ENCODE results near the gene TLE6. TPM values are rescaled to one million over a fixed set of nuclear protein-coding genes. Genes with fewer than 3 reads are reported as not detected.
A peak's percentile ranks its signal among the peaks of the same experiment; 100 is the strongest.

TLE6 gene
- total and polyA plus RNA-seq, 2 of the 13 experiments (the other 11 are each of a cell fraction or from before 2014, with no cell fraction given) = 0.24 to 5.5 TPM

DNA sequence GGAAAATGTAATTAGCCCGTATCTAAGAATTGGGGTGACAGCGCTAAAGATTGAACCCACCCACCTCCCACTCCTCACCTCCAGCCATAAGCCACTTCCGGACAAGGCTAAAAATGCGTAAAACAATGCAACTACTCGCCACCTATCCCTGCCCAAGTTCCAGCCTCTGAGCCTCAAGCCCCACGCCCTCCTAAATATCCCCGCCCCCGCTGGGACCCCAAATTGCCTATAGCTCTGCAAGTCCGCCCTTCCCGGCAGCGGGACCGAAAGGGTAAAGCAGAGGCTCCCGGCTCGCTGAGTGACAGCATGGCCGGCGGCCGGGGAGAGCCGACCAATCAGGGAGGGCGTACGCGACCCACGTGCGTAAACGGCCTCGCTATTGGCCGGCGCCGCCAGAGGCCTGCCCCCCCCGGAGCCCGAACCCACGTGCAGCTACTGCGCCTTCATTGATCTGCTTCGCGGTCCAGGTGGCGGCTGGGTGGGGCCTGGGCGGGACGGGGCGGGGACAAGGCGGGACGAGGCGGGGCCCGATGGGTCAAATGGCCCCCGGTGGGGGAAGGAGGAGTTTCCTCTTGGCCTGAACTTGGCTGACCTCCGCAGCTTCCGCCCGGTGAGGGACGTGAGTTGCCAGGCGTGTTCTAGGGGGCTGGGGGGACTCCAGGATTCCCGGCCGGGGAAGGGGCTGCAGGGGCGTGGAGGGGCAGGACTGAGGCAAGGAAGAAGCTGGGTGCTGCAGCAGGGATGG, at the start of gene TLE6 (continued):
- TF ChIP-seq ADNP (CRISPR knock-in tag; IDR thresholded peaks at IDR 0.05) (no peak), NFIB (CRISPR knock-in tag; IDR thresholded peaks at IDR 0.05; ENCODE audit: borderline replicate concordance) (no peak), ZNF256 (CRISPR knock-in tag; conservative IDR thresholded peaks at IDR 0.05) (no peak), MAZ (IDR thresholded peaks at IDR 0.05; ENCODE audit: borderline replicate concordance, low read depth, low read length) (peak; percentile 90), MAZ (CRISPR knock-in tag; IDR thresholded peaks at IDR 0.05; ENCODE audit: low read depth) (peak; percentile 87), RBM39 (IDR thresholded peaks at IDR 0.05; ENCODE audit: low read depth, low read length, poor library complexity, severe bottlenecking) (no peak), ESRRA (CRISPR knock-in tag; IDR thresholded peaks at IDR 0.05; ENCODE audit: low read depth) (peak; percentile 55; the same call in 1 of the 2 replicates), HDAC6 (IDR thresholded peaks at IDR 0.05; ENCODE audit: low read depth, low read length) (no peak), AHR (CRISPR knock-in tag; IDR thresholded peaks at IDR 0.05) (no peak), XRCC5 (optimal IDR thresholded peaks at IDR 0.05; ENCODE audit: low read length) (peak; percentile 52), ZNF883 (CRISPR knock-in tag; IDR thresholded peaks at IDR 0.05; ENCODE audit: not compliant biosample characterization) (peak; percentile 60), TP53 (CRISPR knock-in tag; conservative IDR thresholded peaks at IDR 0.05) (no peak), ZNF367 (CRISPR knock-in tag; IDR thresholded peaks at IDR 0.05; ENCODE audit: borderline replicate concordance) (no peak)
- TF ChIP-seq, protein P1, sequence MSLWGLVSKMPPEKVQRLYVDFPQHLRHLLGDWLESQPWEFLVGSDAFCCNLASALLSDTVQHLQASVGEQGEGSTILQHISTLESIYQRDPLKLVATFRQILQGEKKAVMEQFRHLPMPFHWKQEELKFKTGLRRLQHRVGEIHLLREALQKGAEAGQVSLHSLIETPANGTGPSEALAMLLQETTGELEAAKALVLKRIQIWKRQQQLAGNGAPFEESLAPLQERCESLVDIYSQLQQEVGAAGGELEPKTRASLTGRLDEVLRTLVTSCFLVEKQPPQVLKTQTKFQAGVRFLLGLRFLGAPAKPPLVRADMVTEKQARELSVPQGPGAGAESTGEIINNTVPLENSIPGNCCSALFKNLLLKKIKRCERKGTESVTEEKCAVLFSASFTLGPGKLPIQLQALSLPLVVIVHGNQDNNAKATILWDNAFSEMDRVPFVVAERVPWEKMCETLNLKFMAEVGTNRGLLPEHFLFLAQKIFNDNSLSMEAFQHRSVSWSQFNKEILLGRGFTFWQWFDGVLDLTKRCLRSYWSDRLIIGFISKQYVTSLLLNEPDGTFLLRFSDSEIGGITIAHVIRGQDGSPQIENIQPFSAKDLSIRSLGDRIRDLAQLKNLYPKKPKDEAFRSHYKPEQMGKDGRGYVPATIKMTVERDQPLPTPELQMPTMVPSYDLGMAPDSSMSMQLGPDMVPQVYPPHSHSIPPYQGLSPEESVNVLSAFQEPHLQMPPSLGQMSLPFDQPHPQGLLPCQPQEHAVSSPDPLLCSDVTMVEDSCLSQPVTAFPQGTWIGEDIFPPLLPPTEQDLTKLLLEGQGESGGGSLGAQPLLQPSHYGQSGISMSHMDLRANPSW (CRISPR knock-in tag; IDR thresholded peaks at IDR 0.05; ENCODE audit: borderline replicate concordance) = peak; percentile 85; the same call in 1 of the 2 replicates
- TF ChIP-seq, protein P2, sequence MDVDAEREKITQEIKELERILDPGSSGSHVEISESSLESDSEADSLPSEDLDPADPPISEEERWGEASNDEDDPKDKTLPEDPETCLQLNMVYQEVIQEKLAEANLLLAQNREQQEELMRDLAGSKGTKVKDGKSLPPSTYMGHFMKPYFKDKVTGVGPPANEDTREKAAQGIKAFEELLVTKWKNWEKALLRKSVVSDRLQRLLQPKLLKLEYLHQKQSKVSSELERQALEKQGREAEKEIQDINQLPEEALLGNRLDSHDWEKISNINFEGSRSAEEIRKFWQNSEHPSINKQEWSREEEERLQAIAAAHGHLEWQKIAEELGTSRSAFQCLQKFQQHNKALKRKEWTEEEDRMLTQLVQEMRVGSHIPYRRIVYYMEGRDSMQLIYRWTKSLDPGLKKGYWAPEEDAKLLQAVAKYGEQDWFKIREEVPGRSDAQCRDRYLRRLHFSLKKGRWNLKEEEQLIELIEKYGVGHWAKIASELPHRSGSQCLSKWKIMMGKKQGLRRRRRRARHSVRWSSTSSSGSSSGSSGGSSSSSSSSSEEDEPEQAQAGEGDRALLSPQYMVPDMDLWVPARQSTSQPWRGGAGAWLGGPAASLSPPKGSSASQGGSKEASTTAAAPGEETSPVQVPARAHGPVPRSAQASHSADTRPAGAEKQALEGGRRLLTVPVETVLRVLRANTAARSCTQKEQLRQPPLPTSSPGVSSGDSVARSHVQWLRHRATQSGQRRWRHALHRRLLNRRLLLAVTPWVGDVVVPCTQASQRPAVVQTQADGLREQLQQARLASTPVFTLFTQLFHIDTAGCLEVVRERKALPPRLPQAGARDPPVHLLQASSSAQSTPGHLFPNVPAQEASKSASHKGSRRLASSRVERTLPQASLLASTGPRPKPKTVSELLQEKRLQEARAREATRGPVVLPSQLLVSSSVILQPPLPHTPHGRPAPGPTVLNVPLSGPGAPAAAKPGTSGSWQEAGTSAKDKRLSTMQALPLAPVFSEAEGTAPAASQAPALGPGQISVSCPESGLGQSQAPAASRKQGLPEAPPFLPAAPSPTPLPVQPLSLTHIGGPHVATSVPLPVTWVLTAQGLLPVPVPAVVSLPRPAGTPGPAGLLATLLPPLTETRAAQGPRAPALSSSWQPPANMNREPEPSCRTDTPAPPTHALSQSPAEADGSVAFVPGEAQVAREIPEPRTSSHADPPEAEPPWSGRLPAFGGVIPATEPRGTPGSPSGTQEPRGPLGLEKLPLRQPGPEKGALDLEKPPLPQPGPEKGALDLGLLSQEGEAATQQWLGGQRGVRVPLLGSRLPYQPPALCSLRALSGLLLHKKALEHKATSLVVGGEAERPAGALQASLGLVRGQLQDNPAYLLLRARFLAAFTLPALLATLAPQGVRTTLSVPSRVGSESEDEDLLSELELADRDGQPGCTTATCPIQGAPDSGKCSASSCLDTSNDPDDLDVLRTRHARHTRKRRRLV (CRISPR knock-in tag; IDR thresholded peaks at IDR 0.05) = no peak
- TF ChIP-seq, protein P3, sequence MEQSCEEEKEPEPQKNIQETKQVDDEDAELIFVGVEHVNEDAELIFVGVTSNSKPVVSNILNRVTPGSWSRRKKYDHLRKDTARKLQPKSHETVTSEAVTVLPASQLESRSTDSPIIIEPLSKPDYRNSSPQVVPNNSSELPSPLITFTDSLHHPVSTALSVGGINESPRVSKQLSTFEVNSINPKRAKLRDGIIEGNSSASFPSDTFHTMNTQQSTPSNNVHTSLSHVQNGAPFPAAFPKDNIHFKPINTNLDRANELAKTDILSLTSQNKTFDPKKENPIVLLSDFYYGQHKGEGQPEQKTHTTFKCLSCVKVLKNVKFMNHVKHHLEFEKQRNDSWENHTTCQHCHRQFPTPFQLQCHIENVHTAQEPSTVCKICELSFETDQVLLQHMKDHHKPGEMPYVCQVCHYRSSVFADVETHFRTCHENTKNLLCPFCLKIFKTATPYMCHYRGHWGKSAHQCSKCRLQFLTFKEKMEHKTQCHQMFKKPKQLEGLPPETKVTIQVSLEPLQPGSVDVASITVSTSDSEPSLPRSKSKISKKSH (CRISPR knock-in tag; IDR thresholded peaks at IDR 0.05; ENCODE audit: borderline replicate concordance) = no peak

Data from HepG2 (cell line).